Erythroblast (primary cell): Measurements from ENCODE around the gene ZFHX3.
"Not testable (repeated sequence)": the region's sequence is repeated elsewhere in the genome, so short reads cannot be mapped to it uniquely, and the experiment has no call there.

ENCODE experiments used
- DNase-seq, 2 experiments: peaks; one replicate each; lab custom pipeline; 2025; lab: John Stamatoyannopoulos, UW
- GATA1 ChIP-seq: IDR thresholded peaks from 2 replicates; pipeline ENCODE4 v1.6.1; 2011; ENCODE audit warnings: low read depth, mild to moderate bottlenecking, control low read depth, low read length, moderate library complexity
- POLR2A ChIP-seq: IDR thresholded peaks from 2 replicates; pipeline ENCODE4 v1.6.1; 2011; ENCODE audit warnings: mild to moderate bottlenecking, low read length

ZFHX3 gene

GRCh38 chr16:73076324-73076810 lies 28.4 kb upstream of the ZFHX3 start:
- DNase-seq: no peak
- no peak for TF ChIP-seq GATA1
- TF ChIP-seq POLR2A: no peak

GRCh38 chr16:73074382-73074781 lies 26.5 kb upstream of the ZFHX3 start:
- no peak for DNase-seq
- TF ChIP-seq GATA1: no peak
- no peak for TF ChIP-seq POLR2A

GRCh38 chr16:73072051-73072450 lies 24.1 kb upstream of the ZFHX3 start:
- DNase-seq: not testable (repeated sequence)

GRCh38 chr16:73071131-73071940 lies 23.4 kb upstream of the ZFHX3 start:
- TF ChIP-seq GATA1 (no peak), POLR2A (no peak)
- no peak for DNase-seq

GRCh38 chr16:73069581-73070262 lies 21.8 kb upstream of the ZFHX3 start:
- no peak for DNase-seq
- TF ChIP-seq POLR2A (no peak), GATA1 (no peak)

GRCh38 chr16:73068541-73069401 lies 20.8 kb upstream of the ZFHX3 start:
- TF ChIP-seq POLR2A (no peak), GATA1 (no peak)
- no peak for DNase-seq

GRCh38 chr16:73067671-73068540 lies 20.0 kb upstream of the ZFHX3 start:
- DNase-seq: no peak
- TF ChIP-seq POLR2A (no peak), GATA1 (no peak)

GRCh38 chr16:73066927-73067670 lies 19.2 kb upstream of the ZFHX3 start:
- TF ChIP-seq POLR2A (no peak), GATA1 (no peak)
- DNase-seq: no peak

- no peak for TF ChIP-seq POLR2A
These were observed 18.5 kb upstream of the ZFHX3 start for GRCh38 chr16:73066331-73066926.

GRCh38 chr16:73065632-73066330 lies 17.9 kb upstream of the ZFHX3 start:
- TF ChIP-seq POLR2A (no peak), GATA1 (no peak)

More at GRCh38 chr16:73066331-73066926, 18.5 kb upstream of the ZFHX3 start:
- no peak for DNase-seq

GRCh38 chr16:73064994-73065545 lies 17.1 kb upstream of the ZFHX3 start:
- TF ChIP-seq GATA1: no peak
- no peak for TF ChIP-seq POLR2A
- DNase-seq: no peak

More at GRCh38 chr16:73065632-73066330, 17.9 kb upstream of the ZFHX3 start:
- DNase-seq: no peak
